Mammary epithelial cell (primary cell): ENCODE measurements around the gene GPR15.

ENCODE experiments used
- CTCF ChIP-seq, 2 donors: IDR thresholded peaks in 1 of 2; conservative IDR thresholded peaks in 1 of 2; 2 replicates each; pipeline ENCODE4 v1.5.1; 2011 to 2012; ENCODE audit warnings: inconsistent platforms in 2 of 2, low read length in 2 of 2, mild to moderate bottlenecking in 2 of 2, control low read depth in 1 of 2, low read depth in 1 of 2; ENCODE audit not compliant: insufficient read depth in 1 of 2; ENCODE audit errors: extremely low read depth in 1 of 2
- EZH2 ChIP-seq: IDR thresholded peaks from 2 replicates; pipeline ENCODE4 v1.6.1; 2012; ENCODE audit warnings: low read length, inconsistent platforms, borderline replicate concordance

DNA sequence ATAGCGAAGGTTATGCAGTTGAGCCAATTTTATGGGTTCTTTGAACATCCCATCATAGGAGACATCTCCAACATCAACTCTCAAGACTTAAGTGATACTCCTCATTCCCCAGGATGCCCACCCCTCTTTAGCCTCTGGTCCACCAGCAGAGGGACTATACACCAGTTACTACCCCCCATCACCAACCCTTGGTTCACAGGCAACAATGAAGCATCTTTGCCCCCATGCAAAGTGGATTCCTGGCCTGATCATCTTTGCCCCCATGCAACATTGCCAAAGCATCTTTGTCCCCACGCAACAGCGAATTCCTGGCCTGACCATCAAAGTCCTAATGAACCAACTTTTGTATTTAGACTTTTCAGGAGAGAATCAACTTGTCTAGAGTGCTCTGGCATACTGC lies 19.1 kb downstream of the GPR15 start:
- TF ChIP-seq CTCF (conservative IDR thresholded peaks at IDR 0.05 in 1 of 2, IDR thresholded peaks at IDR 0.05 in 1 of 2; ENCODE audit: extremely low read depth in 1 of 2, insufficient read depth in 1 of 2, low read depth in 1 of 2, low read length in 2 of 2) (no peak), EZH2 (no peak)
